Subcutaneous adipose tissue (tissue), 4 donors: ENCODE data around the gene TRPM5. TPM values are rescaled to one million over a fixed set of nuclear protein-coding genes. Genes with fewer than 3 reads are reported as not detected.

Source experiments
- total RNA-seq, 4 donors: library from RNA; depleted of rRNA; stranded (reverse); fragments of >200 nt; gene quantifications; one replicate each; pipeline ENCODE4 v1.1.0, GENCODE V29; 2016
- TF ChIP-seq, protein P1 (sequence below): fragments of 450-650 bp; IDR thresholded peaks from one replicate; pipeline ENCODE4 v1.5.1; 2016; ENCODE audit warnings: low read depth, mild to moderate bottlenecking, control low read depth, antibody characterized with exemption, moderate library complexity

Gene TRPM5
- total RNA-seq, 4 donors from 2014 or later: not detected

DNA sequence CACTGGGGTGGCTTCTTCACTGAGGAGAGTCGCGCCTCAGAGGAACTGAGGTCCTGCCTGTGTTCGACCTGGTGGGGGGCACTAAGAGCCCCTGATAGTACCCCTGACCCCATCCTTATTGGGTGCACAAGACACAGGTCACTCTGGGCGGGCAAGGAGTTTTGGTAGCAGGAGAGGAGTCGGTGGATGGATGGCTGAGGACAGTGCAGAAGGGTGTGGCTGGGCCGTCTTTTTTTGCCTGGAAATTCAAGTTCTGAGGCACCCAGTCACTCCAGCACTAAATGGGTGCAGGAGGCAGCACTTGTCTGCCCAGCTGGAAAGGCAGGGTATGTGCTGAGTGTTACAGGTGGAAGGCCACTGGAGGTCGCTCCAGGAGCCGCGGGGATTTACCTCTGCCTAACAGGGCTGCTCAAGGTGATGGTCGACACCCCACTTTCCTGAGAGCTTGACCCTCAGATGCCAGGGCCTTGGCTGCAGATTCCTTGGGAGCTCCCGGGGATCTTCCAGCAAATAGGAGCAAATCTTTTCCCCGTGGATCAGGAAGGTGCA is 42.8 kb downstream of the TRPM5 start:
- TF ChIP-seq, protein P1, sequence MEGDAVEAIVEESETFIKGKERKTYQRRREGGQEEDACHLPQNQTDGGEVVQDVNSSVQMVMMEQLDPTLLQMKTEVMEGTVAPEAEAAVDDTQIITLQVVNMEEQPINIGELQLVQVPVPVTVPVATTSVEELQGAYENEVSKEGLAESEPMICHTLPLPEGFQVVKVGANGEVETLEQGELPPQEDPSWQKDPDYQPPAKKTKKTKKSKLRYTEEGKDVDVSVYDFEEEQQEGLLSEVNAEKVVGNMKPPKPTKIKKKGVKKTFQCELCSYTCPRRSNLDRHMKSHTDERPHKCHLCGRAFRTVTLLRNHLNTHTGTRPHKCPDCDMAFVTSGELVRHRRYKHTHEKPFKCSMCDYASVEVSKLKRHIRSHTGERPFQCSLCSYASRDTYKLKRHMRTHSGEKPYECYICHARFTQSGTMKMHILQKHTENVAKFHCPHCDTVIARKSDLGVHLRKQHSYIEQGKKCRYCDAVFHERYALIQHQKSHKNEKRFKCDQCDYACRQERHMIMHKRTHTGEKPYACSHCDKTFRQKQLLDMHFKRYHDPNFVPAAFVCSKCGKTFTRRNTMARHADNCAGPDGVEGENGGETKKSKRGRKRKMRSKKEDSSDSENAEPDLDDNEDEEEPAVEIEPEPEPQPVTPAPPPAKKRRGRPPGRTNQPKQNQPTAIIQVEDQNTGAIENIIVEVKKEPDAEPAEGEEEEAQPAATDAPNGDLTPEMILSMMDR: no peak

DNA sequence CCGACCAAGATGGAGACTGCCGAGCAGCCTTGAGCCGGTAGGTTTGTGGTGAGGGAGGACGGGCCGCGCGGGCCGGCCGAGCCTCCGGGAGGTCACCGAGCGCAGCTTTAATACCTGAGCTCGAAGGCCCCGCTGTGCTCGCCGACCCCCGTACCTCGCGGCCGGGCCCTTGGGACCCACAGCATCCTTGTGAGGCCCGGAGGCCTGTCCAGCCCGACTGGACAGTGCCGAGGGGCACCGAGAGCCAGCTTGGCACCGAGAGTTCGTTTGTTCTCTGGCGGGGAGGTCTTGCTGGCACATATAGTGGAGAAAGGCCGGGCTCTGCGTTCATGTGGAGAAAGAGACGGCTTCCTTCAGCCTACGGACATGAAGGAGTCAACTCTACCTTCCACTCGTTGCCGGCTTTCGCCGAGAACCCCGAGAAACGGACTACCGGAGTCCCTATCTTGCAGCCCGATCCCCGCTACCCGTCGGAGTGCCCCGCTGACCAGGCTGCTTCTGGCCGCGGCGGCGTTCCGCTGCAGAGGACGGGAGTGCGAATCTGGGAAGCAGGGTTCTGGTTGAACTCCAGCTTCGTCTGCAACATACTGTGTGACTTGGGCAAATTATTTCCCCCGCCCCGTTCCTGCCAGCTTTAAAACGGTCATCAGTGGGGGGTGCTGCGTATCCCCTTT is 43.4 kb downstream of the TRPM5 start:
- TF ChIP-seq, protein P1: no peak

DNA sequence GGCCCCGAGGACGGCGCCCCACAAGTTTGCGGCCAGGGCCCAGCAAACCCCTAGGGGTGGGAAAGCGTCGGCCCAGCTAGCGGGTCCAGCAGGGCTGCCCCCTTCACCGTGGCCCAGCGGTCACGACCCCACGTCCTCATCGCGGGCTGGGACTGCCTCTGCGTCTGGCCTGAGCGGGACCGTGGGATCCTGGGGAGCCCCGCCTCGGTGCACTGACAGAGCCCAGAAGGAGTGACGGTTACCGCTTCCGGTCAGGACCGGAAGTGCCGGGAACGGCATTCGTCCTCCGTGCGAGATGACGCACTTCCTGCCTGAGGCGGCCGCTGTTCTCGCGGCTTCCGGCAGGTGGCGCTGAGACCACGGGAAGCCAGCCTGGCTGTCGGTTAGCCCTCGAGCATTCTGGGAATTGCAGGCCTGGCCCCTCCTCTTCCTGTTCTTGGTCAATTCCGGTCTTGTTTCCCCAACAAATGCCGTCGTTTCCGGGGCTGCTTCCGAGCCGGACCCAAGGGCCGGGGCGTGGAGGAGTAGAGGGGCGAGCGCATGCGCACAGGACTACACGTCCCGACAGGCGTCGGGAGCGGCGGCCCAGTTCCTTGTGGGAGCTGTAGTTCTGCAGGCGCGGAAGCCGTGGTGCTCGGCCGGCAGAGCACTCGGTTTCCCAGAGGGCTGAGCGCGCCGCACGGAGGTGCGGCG is 44.1 kb downstream of the TRPM5 start, which contains the start of gene TSSC4:
Gene TSSC4, plus strand, starts transcription at position 682 of the 693 bp plus-strand sequence. CDS start 1,884 bp downstream, outside the sequence.
- TF ChIP-seq, protein P1: no peak

DNA sequence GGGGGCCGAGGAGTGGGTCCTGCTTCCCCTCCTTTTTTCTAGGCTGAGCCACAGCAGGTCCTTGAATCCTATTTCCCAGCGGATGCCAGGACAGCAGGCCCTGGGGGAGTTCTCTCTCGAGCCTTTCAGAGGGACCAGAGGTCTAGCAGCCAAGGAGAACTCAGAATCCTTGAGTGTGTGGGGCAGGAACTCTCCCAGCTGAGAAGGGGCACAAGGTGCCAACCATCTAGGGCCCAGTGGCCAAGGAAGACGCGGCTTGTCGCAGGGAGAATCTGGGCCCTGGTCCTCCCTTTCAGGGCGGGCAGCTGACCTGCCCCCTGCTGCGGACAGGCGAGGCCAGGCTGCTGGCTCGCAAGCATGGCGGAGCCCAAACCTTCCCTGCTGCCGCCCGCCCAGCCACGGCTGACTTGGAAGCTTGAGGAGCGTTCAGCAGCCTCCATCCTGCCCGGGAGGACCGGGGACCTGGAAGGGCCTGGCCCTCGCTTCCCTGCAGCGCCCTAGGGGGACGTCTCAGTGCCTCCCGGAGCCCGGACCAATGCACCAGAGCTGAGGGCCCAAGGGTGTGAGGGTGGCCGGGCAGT is 44.7 kb downstream of the TRPM5 start:
- TF ChIP-seq, protein P1: no peak

DNA sequence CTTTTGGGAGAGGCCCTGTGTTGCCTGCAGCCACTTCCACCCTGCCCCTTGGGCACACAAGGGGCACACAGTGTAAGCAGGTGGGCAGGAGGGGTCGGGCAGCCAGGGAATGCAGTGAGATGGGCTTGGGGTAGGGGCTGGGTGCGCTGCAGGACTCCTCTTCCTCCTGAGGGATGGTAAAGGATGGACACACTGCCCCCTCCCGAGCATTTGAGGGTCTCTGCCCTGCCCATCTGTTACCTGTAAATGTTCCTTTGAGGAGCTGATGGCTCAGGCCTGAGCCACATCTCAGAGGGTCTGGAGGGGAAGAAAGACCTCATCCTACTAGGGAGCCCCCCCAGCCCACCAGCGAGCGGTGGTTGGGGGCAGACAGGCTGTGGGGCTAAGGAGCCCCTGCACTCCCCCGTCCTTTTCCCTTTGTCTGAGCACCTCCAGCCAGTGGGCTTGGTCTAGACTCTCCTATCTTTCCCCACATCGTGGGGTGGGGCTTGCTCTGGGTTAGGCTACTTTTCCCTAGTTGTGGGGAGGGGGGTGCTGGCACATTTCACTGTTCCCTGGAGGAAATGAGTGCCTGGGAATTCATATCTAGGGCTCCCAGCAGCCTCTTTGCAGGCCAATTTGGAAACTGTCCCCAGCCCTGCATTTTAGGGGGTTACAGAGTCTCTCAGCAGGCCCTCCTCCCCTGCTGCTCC is 45.5 kb downstream of the TRPM5 start:
- TF ChIP-seq, protein P1: no peak

DNA sequence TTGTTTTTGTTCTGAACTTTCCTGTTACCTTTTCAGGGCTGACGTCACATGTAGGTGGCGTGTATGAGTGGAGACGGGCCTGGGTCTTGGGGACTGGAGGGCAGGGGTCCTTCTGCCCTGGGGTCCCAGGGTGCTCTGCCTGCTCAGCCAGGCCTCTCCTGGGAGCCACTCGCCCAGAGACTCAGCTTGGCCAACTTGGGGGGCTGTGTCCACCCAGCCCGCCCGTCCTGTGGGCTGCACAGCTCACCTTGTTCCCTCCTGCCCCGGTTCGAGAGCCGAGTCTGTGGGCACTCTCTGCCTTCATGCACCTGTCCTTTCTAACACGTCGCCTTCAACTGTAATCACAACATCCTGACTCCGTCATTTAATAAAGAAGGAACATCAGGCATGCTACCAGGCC is 47.3 kb downstream of the TRPM5 start:
- TF ChIP-seq, protein P1: no peak
